GM23248 (cell line): ENCODE measurements around the gene XRCC6. TPM values are rescaled to one million over a fixed set of nuclear protein-coding genes. Genes with fewer than 3 reads are reported as not detected.

ENCODE experiments used
- DNase-seq: peaks from one replicate; pipeline ENCODE4 v3.0.0-alpha.2; 2015
- H2AFZ ChIP-seq: fragments of 200-600 bp; sonication (generic); 2 replicates; pipeline ENCODE4 v1.6.1; 2016; ENCODE audit warnings: antibody characterized with exemption
- H3F3A ChIP-seq: fragments of 200-600 bp; sonication (generic); 2 replicates; pipeline ENCODE4 v1.6.1; 2016; ENCODE audit warnings: mild to moderate bottlenecking, antibody characterized with exemption, mixed run types; ENCODE audit not compliant: insufficient read depth
- H3K27ac ChIP-seq: fragments of 200-600 bp; sonication (generic); 2 replicates; pipeline ENCODE4 v1.5.1; 2016; ENCODE audit warnings: mild to moderate bottlenecking
- H3K27me3 ChIP-seq: fragments of 200-600 bp; sonication (generic); replicated peaks from 2 replicates; pipeline ENCODE4 v1.6.1; 2016; ENCODE audit warnings: mild to moderate bottlenecking; ENCODE audit not compliant: insufficient read depth
- H3K36me3 ChIP-seq: fragments of 200-600 bp; sonication (generic); 2 replicates; pipeline ENCODE4 v1.6.1; 2016; ENCODE audit warnings: low read depth, mild to moderate bottlenecking
- H3K4me1 ChIP-seq: fragments of 200-600 bp; sonication (generic); 2 replicates; pipeline ENCODE4 v1.6.1; 2016; ENCODE audit warnings: mild to moderate bottlenecking; ENCODE audit not compliant: insufficient read depth
- H3K4me2 ChIP-seq: fragments of 200-600 bp; sonication (generic); one replicate; pipeline ENCODE4 v1.6.1; 2016; ENCODE audit warnings: mild to moderate bottlenecking; ENCODE audit not compliant: unreplicated experiment
- H3K4me3 ChIP-seq: fragments of 200-600 bp; sonication (generic); 2 replicates; pipeline ENCODE4 v1.5.1; 2016; ENCODE audit warnings: mild to moderate bottlenecking
- H3K79me2 ChIP-seq: fragments of 200-600 bp; sonication (generic); 2 replicates; pipeline ENCODE4 v1.6.1; 2016; ENCODE audit warnings: mild to moderate bottlenecking; ENCODE audit not compliant: insufficient read depth
- H3K9ac ChIP-seq: fragments of 200-600 bp; sonication (generic); 2 replicates; pipeline ENCODE4 v1.6.1; 2016; ENCODE audit warnings: mild to moderate bottlenecking
- H3K9me2 ChIP-seq: fragments of 200-600 bp; sonication (generic); 2 replicates; pipeline ENCODE4 v1.6.1; 2016; ENCODE audit warnings: mixed run types, mild to moderate bottlenecking, moderate library complexity; ENCODE audit not compliant: insufficient read depth
- H3K9me3 ChIP-seq: fragments of 200-600 bp; sonication (generic); one replicate; pipeline ENCODE4 v1.6.1; 2017; ENCODE audit warnings: low read depth
- H4K20me1 ChIP-seq: fragments of 200-600 bp; sonication (generic); 2 replicates; pipeline ENCODE4 v1.6.0; 2016; ENCODE audit not compliant: insufficient read depth
- EZH2 ChIP-seq: fragments of 200-600 bp; sonication (generic); IDR thresholded peaks from 2 replicates; pipeline ENCODE4 v1.6.1; 2018; ENCODE audit warnings: antibody characterized with exemption, mild to moderate bottlenecking; ENCODE audit not compliant: insufficient read depth, poor library complexity, severe bottlenecking
- EZH2phosphoT487 ChIP-seq: fragments of 200-600 bp; sonication (generic); IDR thresholded peaks from 2 replicates; pipeline ENCODE4 v1.6.1; 2018; ENCODE audit warnings: antibody characterized with exemption, moderate library complexity, mild to moderate bottlenecking, low read depth; ENCODE audit not compliant: insufficient read depth
- WGBS, 2 experiments: methylation state at CpG; one replicate each; pipeline ENCODE4 v1.1.6; 2015 to 2017; ENCODE audit warnings: low lambda C conversion rate in 2 of 2, low coverage in 1 of 2; ENCODE audit errors: missing lambda C conversion rate in 2 of 2; 5-methylcytosine and 5-hydroxymethylcytosine counted together
- in situ Hi-C: fragments of 300-500 bp; cut with MboI; formaldehyde crosslinking; loops from 2 replicates; pipeline ENCODE4 v1.15.0; 2020
- polyA plus RNA-seq: library from polyadenylated mRNA; unstranded; fragments of >200 nt; fragmentation: Nextera tagmentation; extraction: Ambion mirVana; gene quantifications from 2 replicates; pipeline ENCODE4 v1.2.1, GENCODE V29; 2016
- total RNA-seq: library from RNA; depleted of rRNA; stranded (reverse); fragments of >200 nt; shearing (Covaris generic); gene quantifications from 2 replicates; pipeline ENCODE4 v1.2.3, GENCODE V29; 2014

XRCC6 gene
- total and polyA plus RNA-seq, 2 experiments from 2014 or later, result 288 to 319 TPM

- in situ Hi-C loops, result no loop called here
Observed at GRCh38 chr22:41687901-41688364, 66.8 kb downstream of the XRCC6 start.

GRCh38 chr22:41688365-41689211, 67.5 kb downstream of the XRCC6 start, which contains the start of gene SNU13:
Gene SNU13 (minus strand): TSS chr22:41688867. CDS start chr22:41688796, 71 bp downstream.
- no peak for TF ChIP-seq EZH2
- TF ChIP-seq EZH2phosphoT487, result no peak
- in situ Hi-C loops, result no loop called here

More at GRCh38 chr22:41687901-41688364, 66.8 kb downstream of the XRCC6 start:
- Histone ChIP-seq H3K36me3 (no peaks in the 10 kb centered on the region), H3F3A (peaks cover 29% of the 10 kb centered on the region), H3K27ac (peak overlapping the region; percentile 89), H2AFZ (peak overlapping the region; percentile 96), H3K9me3 (no peaks in the 10 kb centered on the region), H4K20me1 (no peaks in the 10 kb centered on the region), H3K9ac (peak overlapping the region; percentile 93), H3K4me3 (peak overlapping the region; percentile 85), H3K79me2 (peaks cover 57% of the 10 kb centered on the region), H3K4me1 (peaks cover 33% of the 10 kb centered on the region), H3K4me2 (peak overlapping the region; percentile 80), H3K27me3 (no peaks in the 10 kb centered on the region), H3K9me2 (no peaks in the 10 kb centered on the region)
- peak; percentile 62 for DNase-seq
- WGBS, 2 experiments, result 0 to 1% methylated on average over 19 to 20 of the region's 20 CpGs
- TF ChIP-seq EZH2phosphoT487 (no peak), EZH2 (no peak)

GRCh38 chr22:41690476-41690875, 69.4 kb downstream of the XRCC6 start:
- Histone ChIP-seq H3K9ac (no peak overlapping the region), H2AFZ (no peak overlapping the region), H3K4me1 (peaks cover 17% of the 10 kb centered on the region), H3K79me2 (peaks cover 32% of the 10 kb centered on the region), H3K27ac (no peak overlapping the region), H3K4me3 (no peak overlapping the region), H3K9me2 (no peaks in the 10 kb centered on the region), H3K4me2 (no peak overlapping the region), H3F3A (peaks cover 26% of the 10 kb centered on the region), H3K36me3 (peaks cover 4% of the 10 kb centered on the region; the same call in 1 of the 2 replicates), H3K27me3 (no peaks in the 10 kb centered on the region), H4K20me1 (no peaks in the 10 kb centered on the region), H3K9me3 (no peaks in the 10 kb centered on the region)
- no peak for TF ChIP-seq EZH2phosphoT487
- WGBS, 2 experiments, result 95% methylated on average over 3 of the region's 3 CpGs
- in situ Hi-C loops, result loop anchor here (10.0 kb wide), 1 partner anchor 254 kb away; the partner anchor contains the start of gene CENPM
- DNase-seq, result no peak

More at GRCh38 chr22:41688365-41689211, 67.5 kb downstream of the XRCC6 start, which contains the start of gene SNU13:
- Histone ChIP-seq H3K9me3 (no peaks in the 10 kb centered on the region), H4K20me1 (no peaks in the 10 kb centered on the region), H3K4me3 (peak within 1 kb of the TSS; percentile 85), H3K4me1 (peaks cover 27% of the 10 kb centered on the region), H2AFZ (peak within 1 kb of the TSS; percentile 96), H3K9ac (peak within 1 kb of the TSS; percentile 93), H3K79me2 (peaks cover 50% of the 10 kb centered on the region), H3K27ac (peak within 1 kb of the TSS; percentile 89), H3F3A (peaks cover 22% of the 10 kb centered on the region), H3K4me2 (peak within 1 kb of the TSS; percentile 80), H3K9me2 (no peaks in the 10 kb centered on the region), H3K27me3 (no peaks in the 10 kb centered on the region), H3K36me3 (no peaks in the 10 kb centered on the region)
- peak; percentile 99 for DNase-seq
- 1 to 2% methylated on average over 62 of the region's 62 CpGs for WGBS, 2 experiments

GRCh38 chr22:41695211-41695610, 74.1 kb downstream of the XRCC6 start:
- peaks cover 13% of the 10 kb centered on the region; the same call in 1 of the 2 replicates for H3K4me1 ChIP-seq
- TF ChIP-seq EZH2phosphoT487, result no peak
- TF ChIP-seq EZH2, result no peak
- no peaks in the 10 kb centered on the region for H3K27me3 ChIP-seq
- peak; percentile 29 for DNase-seq
- H3F3A ChIP-seq, result peaks cover 16% of the 10 kb centered on the region; the same call in 1 of the 2 replicates
- peaks cover 4% of the 10 kb centered on the region; the same call in 1 of the 2 replicates for H3K36me3 ChIP-seq
- H3K9me3 ChIP-seq, result no peaks in the 10 kb centered on the region
- peak overlapping the region; percentile 28 for H3K9ac ChIP-seq
- H3K79me2 ChIP-seq, result no peaks in the 10 kb centered on the region
- no peaks in the 10 kb centered on the region for H3K9me2 ChIP-seq
- in situ Hi-C loops, result loop anchor here (10.0 kb wide), 1 partner anchor 250 kb away; the partner anchor contains the start of gene CENPM
- no peak overlapping the region for H3K4me2 ChIP-seq
- H4K20me1 ChIP-seq, result no peaks in the 10 kb centered on the region
- H3K27ac ChIP-seq, result no peak overlapping the region
- WGBS, 2 experiments, result 44 to 51% methylated on average over 2 of the region's 2 CpGs
- H2AFZ ChIP-seq, result no peak overlapping the region
- no peak overlapping the region for H3K4me3 ChIP-seq
